ENCODE measurements around the gene GRK2.

The GRK2 gene

DNA sequence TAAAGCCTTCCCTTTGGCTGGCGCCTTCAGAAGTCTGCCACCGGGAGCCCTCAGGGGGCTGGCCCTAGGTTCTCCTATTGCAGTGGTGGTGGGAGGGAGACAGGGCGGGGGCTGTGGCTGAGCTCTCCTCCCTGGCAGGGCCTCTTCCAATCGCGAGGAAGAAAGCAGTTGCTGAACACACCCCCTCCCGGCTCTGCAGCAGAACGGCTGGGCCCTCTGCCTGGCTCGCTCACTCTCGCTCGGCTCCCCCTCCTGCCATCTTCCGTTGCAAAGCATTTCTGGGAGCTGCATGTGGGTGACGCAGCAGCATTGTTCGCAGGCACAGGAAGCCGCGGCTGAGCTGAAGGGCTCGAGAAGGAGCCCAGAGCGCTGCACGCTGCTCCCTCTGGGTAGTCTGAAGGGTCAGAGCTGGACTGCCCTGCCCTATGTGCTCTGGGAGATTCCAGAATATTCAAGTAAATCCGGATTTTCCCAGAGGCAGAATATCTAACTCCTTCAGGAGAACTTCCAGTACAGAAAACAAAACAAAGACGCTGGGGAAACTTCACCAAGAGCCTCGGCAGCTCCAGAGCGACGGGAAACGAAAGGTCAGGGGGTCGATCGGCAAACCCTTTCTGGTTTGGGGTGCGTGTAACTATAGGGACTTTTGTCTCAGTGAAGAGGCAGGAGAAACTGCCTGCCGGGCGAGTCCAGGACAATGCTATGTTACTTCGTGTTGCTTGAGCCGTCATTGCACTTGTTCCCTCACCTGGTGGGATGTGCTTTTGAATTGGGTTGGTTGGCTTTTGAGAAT, 26.3 kb upstream of the GRK2 start:
- Histone ChIP-seq H3K4me2 (ENCODE audit: low read length) (peak overlapping the region; percentile 80), H3K9me3 (ENCODE audit: insufficient read depth, low read length) (no peaks in the 10 kb centered on the region), H3K79me2 (ENCODE audit: low read length) (peaks cover 93% of the 10 kb centered on the region), H3K4me1 (ENCODE audit: low read length) (peaks cover 37% of the 10 kb centered on the region), H4K20me1 (ENCODE audit: insufficient read depth, low read length) (peaks cover 62% of the 10 kb centered on the region), H3K4me3 (ENCODE audit: low read length) (peak overlapping the region; percentile 82), H3K9ac (ENCODE audit: low read length) (peak overlapping the region; percentile 90), H3K36me3 (replicated peaks; ENCODE audit: low read depth, low read length) (peaks cover 46% of the 10 kb centered on the region), H3K27ac (ENCODE audit: low read length) (peak overlapping the region; percentile 91), H3K27me3 (ENCODE audit: low read depth, low read length) (no peaks in the 10 kb centered on the region), H2AFZ (ENCODE audit: low read depth, low read length) (no peak overlapping the region)
- TF ChIP-seq EZH2phosphoT487 (IDR thresholded peaks at IDR 0.05; ENCODE audit: low read depth), result no peak
- TF ChIP-seq, protein P1, sequence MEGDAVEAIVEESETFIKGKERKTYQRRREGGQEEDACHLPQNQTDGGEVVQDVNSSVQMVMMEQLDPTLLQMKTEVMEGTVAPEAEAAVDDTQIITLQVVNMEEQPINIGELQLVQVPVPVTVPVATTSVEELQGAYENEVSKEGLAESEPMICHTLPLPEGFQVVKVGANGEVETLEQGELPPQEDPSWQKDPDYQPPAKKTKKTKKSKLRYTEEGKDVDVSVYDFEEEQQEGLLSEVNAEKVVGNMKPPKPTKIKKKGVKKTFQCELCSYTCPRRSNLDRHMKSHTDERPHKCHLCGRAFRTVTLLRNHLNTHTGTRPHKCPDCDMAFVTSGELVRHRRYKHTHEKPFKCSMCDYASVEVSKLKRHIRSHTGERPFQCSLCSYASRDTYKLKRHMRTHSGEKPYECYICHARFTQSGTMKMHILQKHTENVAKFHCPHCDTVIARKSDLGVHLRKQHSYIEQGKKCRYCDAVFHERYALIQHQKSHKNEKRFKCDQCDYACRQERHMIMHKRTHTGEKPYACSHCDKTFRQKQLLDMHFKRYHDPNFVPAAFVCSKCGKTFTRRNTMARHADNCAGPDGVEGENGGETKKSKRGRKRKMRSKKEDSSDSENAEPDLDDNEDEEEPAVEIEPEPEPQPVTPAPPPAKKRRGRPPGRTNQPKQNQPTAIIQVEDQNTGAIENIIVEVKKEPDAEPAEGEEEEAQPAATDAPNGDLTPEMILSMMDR (IDR thresholded peaks at IDR 0.05; ENCODE audit: low read depth, low read length), result no peak

DNA sequence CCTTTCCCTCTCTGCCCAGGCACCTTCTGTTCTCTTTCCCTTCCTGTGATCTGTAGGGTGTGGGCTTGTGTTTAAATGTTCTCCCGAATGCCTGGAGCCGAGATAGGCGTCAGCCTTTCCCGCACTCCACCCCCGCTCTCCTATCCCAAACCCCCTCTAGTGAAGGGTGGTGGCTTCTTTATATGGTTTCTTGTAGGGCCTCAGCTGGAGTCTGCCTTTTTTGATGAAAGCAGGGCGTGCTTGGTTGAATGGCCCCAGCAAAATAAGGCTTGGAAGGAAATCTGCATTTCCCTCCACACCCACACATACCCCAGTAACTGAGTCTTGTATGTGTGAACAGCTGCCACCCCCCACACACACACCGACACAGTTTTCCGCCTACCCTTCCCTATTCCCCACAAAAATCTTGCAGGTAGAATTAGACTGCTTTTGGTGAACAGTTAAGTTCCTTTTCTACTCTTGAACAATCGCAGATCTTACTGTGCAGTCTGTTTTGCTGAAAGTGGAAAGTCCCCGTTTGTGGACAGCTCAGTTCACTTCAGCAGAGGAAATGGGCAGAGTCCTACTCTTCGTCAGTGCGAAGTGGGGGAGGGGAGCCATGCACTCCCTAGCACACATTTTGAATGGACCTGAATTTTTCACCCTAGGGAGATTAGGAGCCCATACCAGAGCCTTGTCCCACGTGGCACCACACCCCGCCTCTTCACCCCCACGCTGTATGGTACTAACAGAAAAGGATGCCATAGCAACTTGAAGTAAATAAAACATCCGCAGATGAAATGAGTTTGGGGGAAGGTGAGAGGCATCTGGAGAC, 25.5 kb upstream of the GRK2 start:
- no peak for TF ChIP-seq EZH2phosphoT487 (IDR thresholded peaks at IDR 0.05; ENCODE audit: low read depth)
- TF ChIP-seq, protein P1 (IDR thresholded peaks at IDR 0.05; ENCODE audit: low read depth, low read length), result no peak
- H3K79me2 ChIP-seq (ENCODE audit: low read length), result peaks cover 97% of the 10 kb centered on the region
- H3K4me1 ChIP-seq (ENCODE audit: low read length), result peaks cover 37% of the 10 kb centered on the region
- H4K20me1 ChIP-seq (ENCODE audit: insufficient read depth, low read length), result peaks cover 63% of the 10 kb centered on the region
- H3K27me3 ChIP-seq (ENCODE audit: low read depth, low read length), result no peaks in the 10 kb centered on the region
- H3K9ac ChIP-seq (ENCODE audit: low read length), result peak overlapping the region; percentile 90
- H3K9me3 ChIP-seq (ENCODE audit: insufficient read depth, low read length), result no peaks in the 10 kb centered on the region
- H3K4me3 ChIP-seq (ENCODE audit: low read length), result peak overlapping the region; percentile 82
- H3K36me3 ChIP-seq (replicated peaks; ENCODE audit: low read depth, low read length), result peaks cover 53% of the 10 kb centered on the region
- H3K4me2 ChIP-seq (ENCODE audit: low read length), result peak overlapping the region; percentile 80
- no peak overlapping the region for H2AFZ ChIP-seq (ENCODE audit: low read depth, low read length)
- peak overlapping the region; percentile 91 for H3K27ac ChIP-seq (ENCODE audit: low read length)

DNA sequence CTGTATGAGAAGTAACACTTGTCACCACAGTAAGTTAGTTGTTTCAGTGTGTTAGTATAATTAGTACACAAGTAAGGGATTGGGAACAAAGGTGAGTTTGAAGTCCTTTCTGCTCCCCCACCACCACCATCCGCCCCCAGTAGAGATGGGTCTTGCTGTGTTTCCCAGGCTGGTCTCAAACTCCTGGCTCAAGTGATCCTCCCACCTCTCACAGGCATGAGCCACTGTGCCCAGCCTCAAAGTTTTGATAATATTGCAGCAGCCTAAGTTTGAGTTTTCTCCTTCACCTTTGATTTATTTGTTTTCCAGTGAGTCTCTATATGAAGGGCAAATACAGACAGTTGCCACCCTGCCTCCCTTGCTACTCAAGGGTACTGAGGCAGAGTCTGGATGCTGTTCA, 23.7 kb upstream of the GRK2 start:
- Histone ChIP-seq H2AFZ (ENCODE audit: low read depth, low read length) (no peak overlapping the region), H3K4me3 (ENCODE audit: low read length) (peak overlapping the region; percentile 82), H3K27ac (ENCODE audit: low read length) (peak overlapping the region; percentile 47), H3K4me1 (ENCODE audit: low read length) (peaks cover 37% of the 10 kb centered on the region), H3K36me3 (replicated peaks; ENCODE audit: low read depth, low read length) (peaks cover 58% of the 10 kb centered on the region), H3K9me3 (ENCODE audit: insufficient read depth, low read length) (no peaks in the 10 kb centered on the region), H3K4me2 (ENCODE audit: low read length) (peak overlapping the region; percentile 80), H4K20me1 (ENCODE audit: insufficient read depth, low read length) (peaks cover 56% of the 10 kb centered on the region), H3K79me2 (ENCODE audit: low read length) (peaks cover 92% of the 10 kb centered on the region), H3K27me3 (ENCODE audit: low read depth, low read length) (no peaks in the 10 kb centered on the region), H3K9ac (ENCODE audit: low read length) (peak overlapping the region; percentile 90)
- TF ChIP-seq, protein P1 (IDR thresholded peaks at IDR 0.05; ENCODE audit: low read depth, low read length), result no peak
- no peak for TF ChIP-seq EZH2phosphoT487 (IDR thresholded peaks at IDR 0.05; ENCODE audit: low read depth)

DNA sequence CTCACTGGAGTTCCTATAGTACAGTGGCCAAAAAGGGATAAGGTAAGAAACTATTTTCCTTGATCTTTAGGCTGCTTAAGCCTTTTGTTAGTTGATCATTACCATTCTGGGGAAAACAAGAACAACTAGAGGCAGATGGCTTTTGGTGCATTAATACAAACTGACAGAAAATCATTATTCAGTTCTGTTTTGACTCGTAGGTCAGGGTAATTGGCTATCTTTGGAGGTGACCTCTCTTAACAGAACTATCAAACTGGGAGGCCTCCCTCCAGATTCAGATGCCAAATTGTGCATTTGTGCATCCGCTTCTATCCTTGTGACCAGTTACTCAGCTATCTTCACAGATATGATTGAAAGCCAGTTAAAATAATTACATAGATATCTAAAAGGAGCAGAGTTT, 23.2 kb upstream of the GRK2 start:
- Histone ChIP-seq H3K4me2 (ENCODE audit: low read length) (peak overlapping the region; percentile 80), H3K36me3 (replicated peaks; ENCODE audit: low read depth, low read length) (peaks cover 62% of the 10 kb centered on the region), H3K79me2 (ENCODE audit: low read length) (peaks cover 93% of the 10 kb centered on the region), H2AFZ (ENCODE audit: low read depth, low read length) (no peak overlapping the region), H3K27ac (ENCODE audit: low read length) (peak overlapping the region; percentile 47), H3K9me3 (ENCODE audit: insufficient read depth, low read length) (no peaks in the 10 kb centered on the region), H3K9ac (ENCODE audit: low read length) (peak overlapping the region; percentile 90; the same call in 1 of the 2 replicates), H3K4me1 (ENCODE audit: low read length) (peaks cover 36% of the 10 kb centered on the region), H4K20me1 (ENCODE audit: insufficient read depth, low read length) (peaks cover 59% of the 10 kb centered on the region), H3K4me3 (ENCODE audit: low read length) (peak overlapping the region; percentile 82), H3K27me3 (ENCODE audit: low read depth, low read length) (no peaks in the 10 kb centered on the region)
- no peak for TF ChIP-seq EZH2phosphoT487 (IDR thresholded peaks at IDR 0.05; ENCODE audit: low read depth)
